Measurements from ENCODE around the gene PCDHB14.
"Not testable (repeated sequence)": the region's sequence is repeated elsewhere in the genome, so short reads cannot be mapped to it uniquely, and the experiment has no call there.

The PCDHB14 gene

GRCh38 chr5:141223112-141223783 is at the start of gene PCDHB14:
Gene PCDHB14 (plus strand): TSS chr5:141223343. CDS start chr5:141223506, 163 bp downstream.
- Histone ChIP-seq H3K4me1 (ENCODE audit: control insufficient read depth, insufficient read depth, low read length) (no peaks in the 10 kb centered on the region), H3K4me3 (ENCODE audit: low read length) (peak within 1 kb of the TSS; percentile 71), H3K27me3 (replicated peaks; ENCODE audit: control insufficient read depth, insufficient read depth, low read length) (no peaks in the 10 kb centered on the region), H3K36me3 (ENCODE audit: control insufficient read depth, insufficient read depth, low read length, severe bottlenecking) (no peaks in the 10 kb centered on the region), H3K9ac (ENCODE audit: low read length) (no peak within 1 kb of the TSS), H3K9me3 (ENCODE audit: control insufficient read depth, low read length) (peaks cover 69% of the 10 kb centered on the region)
- peak; percentile 78 for DNase-seq (ENCODE audit: low read depth)

GRCh38 chr5:141174291-141175104 is 48.6 kb upstream of the PCDHB14 start:
- not testable (repeated sequence) for H3K4me3 ChIP-seq (ENCODE audit: low read length); H3K27me3 ChIP-seq (replicated peaks; ENCODE audit: control insufficient read depth, insufficient read depth, low read length); H3K9ac ChIP-seq (ENCODE audit: low read length); H3K36me3 ChIP-seq (ENCODE audit: control insufficient read depth, insufficient read depth, low read length, severe bottlenecking); H3K4me1 ChIP-seq (ENCODE audit: control insufficient read depth, insufficient read depth, low read length); DNase-seq (ENCODE audit: low read depth)
- H3K9me3 ChIP-seq (ENCODE audit: control insufficient read depth, low read length) = peaks cover 34% of the 10 kb centered on the region

GRCh38 chr5:141175933-141176332 is 47.2 kb upstream of the PCDHB14 start:
- no peak for DNase-seq (ENCODE audit: low read depth)
- Histone ChIP-seq H3K4me1 (ENCODE audit: control insufficient read depth, insufficient read depth, low read length) (peaks cover 3% of the 10 kb centered on the region), H3K36me3 (ENCODE audit: control insufficient read depth, insufficient read depth, low read length, severe bottlenecking) (no peaks in the 10 kb centered on the region), H3K9ac (ENCODE audit: low read length) (no peak overlapping the region), H3K9me3 (ENCODE audit: control insufficient read depth, low read length) (peaks cover 34% of the 10 kb centered on the region), H3K4me3 (ENCODE audit: low read length) (no peak overlapping the region), H3K27me3 (replicated peaks; ENCODE audit: control insufficient read depth, insufficient read depth, low read length) (no peaks in the 10 kb centered on the region)

- not testable (repeated sequence) for H3K36me3 ChIP-seq (ENCODE audit: control insufficient read depth, insufficient read depth, low read length, severe bottlenecking); H3K4me3 ChIP-seq (ENCODE audit: low read length); H3K27me3 ChIP-seq (replicated peaks; ENCODE audit: control insufficient read depth, insufficient read depth, low read length); H3K4me1 ChIP-seq (ENCODE audit: control insufficient read depth, insufficient read depth, low read length); H3K9ac ChIP-seq (ENCODE audit: low read length)
- peak; percentile 36 for DNase-seq (ENCODE audit: low read depth)
- peaks cover 40% of the 10 kb centered on the region for H3K9me3 ChIP-seq (ENCODE audit: control insufficient read depth, low read length)
Measured at GRCh38 chr5:141177577-141178191, 45.5 kb upstream of the PCDHB14 start, which contains the start of gene PCDHB8. Gene PCDHB8 (plus strand): TSS chr5:141177790. CDS start chr5:141178035, 245 bp downstream.

GRCh38 chr5:141179371-141179770 is 43.8 kb upstream of the PCDHB14 start:
- H3K9me3 ChIP-seq (ENCODE audit: control insufficient read depth, low read length) = peaks cover 42% of the 10 kb centered on the region
- not testable (repeated sequence) for DNase-seq (ENCODE audit: low read depth)

DNA sequence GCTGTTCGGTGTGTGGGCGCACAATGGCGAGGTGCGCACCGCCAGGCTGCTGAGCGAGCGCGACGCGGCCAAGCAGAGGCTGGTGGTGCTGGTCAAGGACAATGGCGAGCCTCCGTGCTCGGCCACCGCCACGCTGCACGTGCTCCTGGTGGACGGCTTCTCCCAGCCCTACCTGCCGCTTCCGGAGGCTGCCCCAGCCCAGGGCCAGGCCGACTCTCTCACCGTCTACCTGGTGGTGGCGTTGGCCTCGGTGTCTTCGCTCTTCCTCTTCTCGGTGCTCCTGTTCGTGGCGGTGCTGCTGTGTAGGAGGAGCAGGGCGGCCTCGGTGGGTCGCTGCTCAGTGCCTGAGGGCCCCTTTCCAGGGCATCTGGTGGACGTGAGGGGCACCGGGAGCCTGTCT is 43.3 kb upstream of the PCDHB14 start:
- not testable (repeated sequence) for H3K4me3 ChIP-seq (ENCODE audit: low read length); H3K27me3 ChIP-seq (replicated peaks; ENCODE audit: control insufficient read depth, insufficient read depth, low read length); DNase-seq (ENCODE audit: low read depth); H3K9ac ChIP-seq (ENCODE audit: low read length); H3K4me1 ChIP-seq (ENCODE audit: control insufficient read depth, insufficient read depth, low read length); H3K36me3 ChIP-seq (ENCODE audit: control insufficient read depth, insufficient read depth, low read length, severe bottlenecking)
- H3K9me3 ChIP-seq (ENCODE audit: control insufficient read depth, low read length) = peaks cover 41% of the 10 kb centered on the region

More at GRCh38 chr5:141179371-141179770, 43.8 kb upstream of the PCDHB14 start:
- H3K27me3 ChIP-seq (replicated peaks; ENCODE audit: control insufficient read depth, insufficient read depth, low read length); H3K4me1 ChIP-seq (ENCODE audit: control insufficient read depth, insufficient read depth, low read length); H3K36me3 ChIP-seq (ENCODE audit: control insufficient read depth, insufficient read depth, low read length, severe bottlenecking); H3K9ac ChIP-seq (ENCODE audit: low read length); H3K4me3 ChIP-seq (ENCODE audit: low read length): not testable (repeated sequence)

- Histone ChIP-seq H3K9ac (ENCODE audit: low read length) (no peak overlapping the region), H3K4me1 (ENCODE audit: control insufficient read depth, insufficient read depth, low read length) (no peaks in the 10 kb centered on the region), H3K9me3 (ENCODE audit: control insufficient read depth, low read length) (peaks cover 36% of the 10 kb centered on the region), H3K4me3 (ENCODE audit: low read length) (no peak overlapping the region), H3K27me3 (replicated peaks; ENCODE audit: control insufficient read depth, insufficient read depth, low read length) (peaks cover 4% of the 10 kb centered on the region), H3K36me3 (ENCODE audit: control insufficient read depth, insufficient read depth, low read length, severe bottlenecking) (no peaks in the 10 kb centered on the region)
- no peak for DNase-seq (ENCODE audit: low read depth)
Measured at GRCh38 chr5:141180313-141180712, 42.8 kb upstream of the PCDHB14 start.

- peaks cover 34% of the 10 kb centered on the region for H3K9me3 ChIP-seq (ENCODE audit: control insufficient read depth, low read length)
- DNase-seq (ENCODE audit: low read depth) = peak; percentile 69
- H3K36me3 ChIP-seq (ENCODE audit: control insufficient read depth, insufficient read depth, low read length, severe bottlenecking) = no peaks in the 10 kb centered on the region
- peak within 1 kb of the TSS; percentile 64 for H3K9ac ChIP-seq (ENCODE audit: low read length)
- no peaks in the 10 kb centered on the region for H3K4me1 ChIP-seq (ENCODE audit: control insufficient read depth, insufficient read depth, low read length)
- peak within 1 kb of the TSS; percentile 78 for H3K4me3 ChIP-seq (ENCODE audit: low read length)
- H3K27me3 ChIP-seq (replicated peaks; ENCODE audit: control insufficient read depth, insufficient read depth, low read length) = peaks cover 4% of the 10 kb centered on the region
Measured at GRCh38 chr5:141182248-141182647, 40.9 kb upstream of the PCDHB14 start, which contains the start of gene PCDHB16. Gene PCDHB16 (plus strand): TSS chr5:141182387. CDS start chr5:141182560, 173 bp downstream.

GRCh38 chr5:141184117-141184855 is 38.9 kb upstream of the PCDHB14 start:
- not testable (repeated sequence) for H3K4me1 ChIP-seq (ENCODE audit: control insufficient read depth, insufficient read depth, low read length); H3K27me3 ChIP-seq (replicated peaks; ENCODE audit: control insufficient read depth, insufficient read depth, low read length); DNase-seq (ENCODE audit: low read depth); H3K36me3 ChIP-seq (ENCODE audit: control insufficient read depth, insufficient read depth, low read length, severe bottlenecking); H3K9ac ChIP-seq (ENCODE audit: low read length)
- Histone ChIP-seq H3K9me3 (ENCODE audit: control insufficient read depth, low read length) (peaks cover 26% of the 10 kb centered on the region), H3K4me3 (ENCODE audit: low read length) (peak overlapping the region; percentile 23)

DNA sequence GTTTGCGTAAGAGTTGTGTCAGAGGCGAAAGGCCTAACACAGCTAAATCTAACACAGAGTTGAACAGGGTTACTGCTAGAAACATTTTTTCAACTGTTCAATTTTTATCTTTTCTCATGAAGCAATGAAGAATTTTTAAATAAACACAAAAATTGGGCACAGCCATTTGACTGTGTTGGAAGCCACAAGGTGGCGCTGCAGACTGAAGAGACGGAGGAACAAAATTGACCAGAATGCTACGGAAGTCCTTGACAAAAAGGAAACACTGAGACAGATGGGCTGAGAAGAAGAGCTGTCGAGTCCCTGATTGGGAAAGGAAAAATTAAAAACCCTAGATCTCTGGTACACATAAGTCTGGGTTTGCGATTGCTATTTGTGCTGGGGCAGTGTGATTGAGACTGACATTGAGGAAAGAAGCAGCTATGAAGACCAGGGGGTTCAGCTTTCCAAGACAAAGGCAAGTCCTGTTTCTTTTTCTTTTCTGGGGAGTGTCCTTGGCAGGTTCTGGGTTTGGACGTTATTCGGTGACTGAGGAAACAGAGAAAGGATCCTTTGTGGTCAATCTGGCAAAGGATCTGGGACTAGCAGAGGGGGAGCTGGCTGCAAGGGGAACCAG is 36.1 kb upstream of the PCDHB14 start, which contains the start of gene PCDHB9:
PCDHB9 (plus strand) TSS at position 265 of the 616 bp plus-strand sequence; CDS start at position 423, 158 bp downstream.
- peak; percentile 79 for DNase-seq (ENCODE audit: low read depth)
- Histone ChIP-seq H3K4me3 (ENCODE audit: low read length) (peak within 1 kb of the TSS; percentile 58), H3K9ac (ENCODE audit: low read length) (no peak within 1 kb of the TSS), H3K4me1 (ENCODE audit: control insufficient read depth, insufficient read depth, low read length) (no peaks in the 10 kb centered on the region), H3K27me3 (replicated peaks; ENCODE audit: control insufficient read depth, insufficient read depth, low read length) (peaks cover 4% of the 10 kb centered on the region), H3K9me3 (ENCODE audit: control insufficient read depth, low read length) (peaks cover 36% of the 10 kb centered on the region), H3K36me3 (ENCODE audit: control insufficient read depth, insufficient read depth, low read length, severe bottlenecking) (no peaks in the 10 kb centered on the region)
